GM12892 (cell line): Measurements from ENCODE around the gene ACTR1B.

ENCODE experiments used
- POLR2A ChIP-seq: IDR thresholded peaks from 2 replicates; pipeline ENCODE4 v1.6.1; 2011; ENCODE audit warnings: low read depth, low read length, control low read depth
- POLR2AphosphoS5 ChIP-seq: IDR thresholded peaks from 2 replicates; pipeline ENCODE4 v1.6.1; 2011; ENCODE audit warnings: low read depth, low read length, control low read depth

DNA sequence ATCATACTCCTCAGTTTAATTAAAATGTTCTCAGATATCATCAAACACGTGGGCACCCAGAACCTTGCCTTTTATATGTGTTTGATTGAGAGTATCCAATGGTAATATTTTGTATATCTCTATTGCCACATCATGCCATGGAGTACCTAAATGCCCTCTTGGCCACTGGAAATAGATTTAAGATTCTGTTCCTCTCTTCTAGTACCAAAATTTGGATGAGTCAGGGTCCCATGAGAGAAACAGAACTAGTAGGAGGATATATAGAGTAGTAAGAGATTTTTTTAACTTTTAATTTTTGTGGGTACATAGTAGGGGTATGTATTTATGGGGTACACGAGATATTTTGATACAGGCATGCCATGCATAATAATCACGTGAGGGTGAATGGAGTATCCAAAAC lies 39.9 kb upstream of the ACTR1B start:
- TF ChIP-seq POLR2AphosphoS5 (no peak), POLR2A (no peak)
